Pancreas (tissue), 10 donors: Measurements from ENCODE around the gene EIF5B. TPM values are rescaled to one million over a fixed set of nuclear protein-coding genes. Genes with fewer than 3 reads are reported as not detected.

Experiments used
- ATAC-seq, 4 donors: fragments of 200-7000 bp; cut with Tn5 transposase; one replicate each; pipeline versions ENCODE4 v1.8.0 to v1.9.1; 2020; ENCODE audit warnings: mild to moderate bottlenecking in 4 of 4, moderate library complexity in 4 of 4
- DNase-seq, 6 donors: peaks; one replicate each; pipeline ENCODE4 v3.0.0-alpha.2; 2020
- FAIRE-seq: peaks from 2 replicates; lab custom pipeline; 2012; peaks lifted over from hg19 to GRCh38; lab: Jason Lieb, UNC
- H3K27ac ChIP-seq, 4 donors: fragments of 200-600 bp; sonication (generic); 1 replicate in 3 of 4; 2 replicates in 1 of 4; pipeline versions ENCODE4 v1.5.0 to v1.8.0; 2020
- H3K27me3 ChIP-seq, 4 donors: fragments of 200-600 bp; one replicate each; pipeline ENCODE4 v1.8.0; 2021
- H3K36me3 ChIP-seq, 3 donors: fragments of 200-600 bp; sonication (generic) in 1 of 3; one replicate each; pipeline versions ENCODE4 v1.5.0 to v1.8.0; 2020 to 2021
- H3K4me1 ChIP-seq, 3 donors: fragments of 200-600 bp; one replicate each; pipeline ENCODE4 v1.8.0; 2021
- H3K4me3 ChIP-seq, 4 donors: fragments of 200-600 bp; sonication (generic) in 2 of 4; one replicate each; pipeline versions ENCODE4 v1.5.0 to v1.8.0; 2020 to 2021
- H3K9me3 ChIP-seq, 4 donors: fragments of 200-600 bp; one replicate each; pipeline ENCODE4 v1.8.0; 2021
- WGBS, 2 donors: extraction: QIAGEN DNeasy Blood & Tissue Kit; methylation state at CpG; one replicate each; pipeline ENCODE4 v1.1.7; 2013; 5-methylcytosine and 5-hydroxymethylcytosine counted together
- intact Hi-C, 3 donors: fragments of 100-400 bp; cut with DNase I; formaldehyde crosslinking; loops; one replicate each; pipeline versions ENCODE4 v1.11.1 to v1.14.2; 2022
- polyA plus RNA-seq, 2 donors: library from polyadenylated mRNA; stranded (reverse); fragments of 200-250 nt; gene quantifications; one replicate each; pipeline ENCODE4 v1.2.3, GENCODE V29; 2013
- total RNA-seq, 6 donors: library from RNA; stranded (reverse); fragmentation: NEBNext Ultra II Directional in 4 of 6; extraction: Animal tissue kit (Norgen Biotek cat#: 25700) in 4 of 6; gene quantifications; one replicate each; pipeline versions ENCODE4 v1.2.1 to v1.2.4, GENCODE V29; 2021 to 2023
- TF ChIP-seq, protein P1 (sequence below), 4 donors: fragments of 200-600 bp; sonication (generic) in 3 of 4; IDR thresholded peaks; one replicate each; pipeline versions ENCODE4 v1.5.0 to v1.8.0; 2021; ENCODE audit warnings: antibody characterized with exemption in 4 of 4
- donor health status: healthy with polysubstance abuse.
- donor health status: DM: no; HTN: no; CAD: no; lungs with moderate emphysema.
- donor health status: DM: no; HTN: no; CAD: no.
- donor health status: control.
- donor health status: control.
- donor health status: Bipolar disorder and iron deficiency.
- donor health status: DM: yes; HTN: yes; CAD: no.
- donor health status: DM: no; HTN: no; CAD: no.
- donor health status: DM: no; HTN: no; CAD: no.
- donor health status: DM: yes; HTN: yes; CAD: no.

EIF5B gene
- total and polyA plus RNA-seq, 8 donors = 15.2 to 55.1 (median 22.8) TPM

DNA sequence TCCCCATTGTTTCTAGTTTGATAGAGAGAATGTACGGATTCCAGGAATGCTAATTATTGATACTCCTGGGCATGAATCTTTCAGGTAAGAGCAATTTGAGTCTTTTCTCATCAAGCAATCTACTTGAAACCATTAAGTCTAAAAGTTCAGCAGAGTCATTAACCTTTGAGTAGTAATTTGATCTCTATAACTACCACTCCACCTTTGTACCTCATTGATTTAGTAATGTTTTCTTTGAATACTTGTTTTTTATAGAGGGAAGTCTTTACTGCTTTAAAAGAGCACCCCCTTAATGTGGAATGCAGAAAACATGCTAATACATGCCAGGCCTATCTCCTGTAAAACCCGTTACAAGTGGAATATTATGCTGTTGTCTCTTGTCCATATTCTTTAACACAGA lies 45.0 kb downstream of the EIF5B start:
- Histone ChIP-seq H3K27ac (no peak overlapping the region), H3K27me3 (no peaks in the 10 kb centered on the region), H3K36me3 (peaks cover 0 to 42% (median 15%) of the 10 kb centered on the region in 3 donors), H3K4me3 (no peak overlapping the region), H3K4me1 (no peaks in the 10 kb centered on the region), H3K9me3 (no peaks in the 10 kb centered on the region)
- DNase-seq = no peak
- TF ChIP-seq, protein P1, sequence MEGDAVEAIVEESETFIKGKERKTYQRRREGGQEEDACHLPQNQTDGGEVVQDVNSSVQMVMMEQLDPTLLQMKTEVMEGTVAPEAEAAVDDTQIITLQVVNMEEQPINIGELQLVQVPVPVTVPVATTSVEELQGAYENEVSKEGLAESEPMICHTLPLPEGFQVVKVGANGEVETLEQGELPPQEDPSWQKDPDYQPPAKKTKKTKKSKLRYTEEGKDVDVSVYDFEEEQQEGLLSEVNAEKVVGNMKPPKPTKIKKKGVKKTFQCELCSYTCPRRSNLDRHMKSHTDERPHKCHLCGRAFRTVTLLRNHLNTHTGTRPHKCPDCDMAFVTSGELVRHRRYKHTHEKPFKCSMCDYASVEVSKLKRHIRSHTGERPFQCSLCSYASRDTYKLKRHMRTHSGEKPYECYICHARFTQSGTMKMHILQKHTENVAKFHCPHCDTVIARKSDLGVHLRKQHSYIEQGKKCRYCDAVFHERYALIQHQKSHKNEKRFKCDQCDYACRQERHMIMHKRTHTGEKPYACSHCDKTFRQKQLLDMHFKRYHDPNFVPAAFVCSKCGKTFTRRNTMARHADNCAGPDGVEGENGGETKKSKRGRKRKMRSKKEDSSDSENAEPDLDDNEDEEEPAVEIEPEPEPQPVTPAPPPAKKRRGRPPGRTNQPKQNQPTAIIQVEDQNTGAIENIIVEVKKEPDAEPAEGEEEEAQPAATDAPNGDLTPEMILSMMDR (IDR thresholded peaks at IDR 0.05) = no peak
- FAIRE-seq = no peak
- intact Hi-C loops = no loop called here
- ATAC-seq = no peak
- 92 to 96% methylated on average over 2 of the region's 2 CpGs for WGBS, 2 donors

DNA sequence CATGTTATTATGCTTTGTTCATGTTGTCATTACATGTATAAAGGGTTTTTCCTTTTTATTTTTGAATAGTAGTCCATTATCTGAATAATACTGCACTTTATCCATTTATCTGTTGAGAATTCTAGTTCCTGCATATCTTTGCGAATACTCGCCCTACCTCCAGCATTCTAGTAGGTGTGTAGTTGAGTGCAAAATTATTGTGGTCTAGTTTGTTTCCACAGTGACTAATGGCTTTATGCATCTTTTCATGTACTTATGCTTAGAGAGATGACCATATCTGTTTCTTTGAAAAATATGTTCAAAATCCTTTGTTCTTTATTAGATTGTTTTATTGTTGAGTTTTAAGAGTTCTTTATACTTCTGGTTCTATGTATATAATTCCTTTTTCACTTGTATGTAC lies 48.8 kb downstream of the EIF5B start:
- DNase-seq (no peak), ATAC-seq (no peak), FAIRE-seq (no peak)
- no peaks in the 10 kb centered on the region for H3K27me3 ChIP-seq
- peaks cover 0 to 20% (median 4%) of the 10 kb centered on the region in 3 donors for H3K4me1 ChIP-seq
- peaks cover 0 to 28% (median 9%) of the 10 kb centered on the region in 3 donors for H3K36me3 ChIP-seq
- intact Hi-C loops = no loop called here
- 95 to 98% methylated on average over 2 of the region's 2 CpGs for WGBS, 2 donors
- H3K4me3 ChIP-seq = no peak overlapping the region
- TF ChIP-seq, protein P1 (IDR thresholded peaks at IDR 0.05) = no peak
- no peaks in the 10 kb centered on the region for H3K9me3 ChIP-seq
- H3K27ac ChIP-seq = no peak overlapping the region

DNA sequence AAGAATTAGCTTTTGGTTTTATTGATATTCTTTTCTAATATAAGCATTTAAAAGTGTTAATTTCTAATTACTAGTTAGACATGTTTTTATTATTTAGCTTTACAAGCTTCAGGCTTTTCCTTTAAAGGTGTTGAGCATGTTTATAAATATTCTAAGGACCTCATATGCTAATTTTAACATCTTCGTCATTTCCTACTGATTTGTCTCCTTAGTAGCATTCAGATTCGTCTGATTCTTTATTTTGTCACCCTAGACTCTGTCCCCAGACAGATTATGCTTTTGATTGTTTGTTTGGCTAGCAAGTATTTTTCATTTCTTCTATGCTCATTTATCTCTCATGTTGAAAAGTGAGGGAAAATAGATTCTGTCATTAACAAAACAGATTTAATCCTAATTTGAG lies 51.7 kb downstream of the EIF5B start:
- TF ChIP-seq, protein P1 (IDR thresholded peaks at IDR 0.05) = no peak
- WGBS, 2 donors = 63 to 65% methylated on average over 2 of the region's 2 CpGs
- Histone ChIP-seq H3K4me1 (peaks cover 0 to 20% (median 10%) of the 10 kb centered on the region in 3 donors), H3K4me3 (no peak overlapping the region), H3K9me3 (no peaks in the 10 kb centered on the region), H3K27me3 (no peaks in the 10 kb centered on the region), H3K27ac (no peak overlapping the region), H3K36me3 (peaks cover 0 to 19% (median 12%) of the 10 kb centered on the region in 3 donors)
- intact Hi-C loops = no loop called here
- FAIRE-seq (no peak), DNase-seq (no peak), ATAC-seq (no peak)

DNA sequence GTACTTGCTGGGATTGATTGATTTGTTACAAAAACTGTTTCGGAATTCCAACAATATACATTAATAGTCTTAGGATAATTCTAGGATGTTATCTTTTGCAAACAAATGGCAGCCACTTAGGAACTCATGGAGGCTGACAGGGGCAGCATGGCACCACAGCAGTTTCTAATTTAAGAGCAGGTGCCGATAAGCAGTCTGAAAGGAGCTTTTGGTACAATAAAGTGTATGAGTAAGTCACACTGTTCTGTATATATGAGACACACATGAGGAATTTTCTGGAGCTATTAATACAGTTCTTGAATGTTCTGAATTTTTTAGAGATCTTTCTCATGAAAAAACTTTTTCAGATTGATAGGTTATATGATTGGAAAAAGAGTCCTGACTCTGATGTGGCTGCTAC lies 52.2 kb downstream of the EIF5B start:
- TF ChIP-seq, protein P1 (IDR thresholded peaks at IDR 0.05) = no peak
- intact Hi-C loops = no loop called here
- Histone ChIP-seq H3K27ac (no peak overlapping the region), H3K4me1 (peaks cover 0 to 20% (median 10%) of the 10 kb centered on the region in 3 donors), H3K27me3 (no peaks in the 10 kb centered on the region), H3K4me3 (no peak overlapping the region), H3K9me3 (no peaks in the 10 kb centered on the region), H3K36me3 (peaks cover 0 to 18% (median 13%) of the 10 kb centered on the region in 3 donors)
- no peak for ATAC-seq
- no peak for DNase-seq
- FAIRE-seq = no peak
- 53 to 55% methylated on average over 2 of the region's 2 CpGs for WGBS, 2 donors

DNA sequence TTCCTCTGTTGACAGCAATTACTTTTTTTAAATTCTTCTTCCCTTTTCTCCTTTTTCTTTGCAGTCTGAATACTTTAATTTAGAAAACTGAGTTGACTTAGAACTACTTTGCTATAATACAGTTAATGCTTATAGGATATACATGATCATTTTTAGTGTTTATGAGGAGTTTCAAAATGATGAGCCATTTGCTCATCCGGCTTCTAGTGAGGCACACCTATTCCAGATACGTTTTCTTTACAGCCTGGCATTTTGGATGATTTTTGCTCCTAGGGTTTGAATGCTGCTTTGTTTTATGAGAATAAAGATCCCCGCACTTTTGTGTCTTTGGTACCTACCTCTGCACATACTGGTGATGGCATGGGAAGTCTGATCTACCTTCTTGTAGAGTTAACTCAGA lies 52.8 kb downstream of the EIF5B start:
- Histone ChIP-seq H3K9me3 (no peaks in the 10 kb centered on the region), H3K27me3 (no peaks in the 10 kb centered on the region), H3K4me3 (no peak overlapping the region), H3K4me1 (peaks cover 0 to 20% (median 10%) of the 10 kb centered on the region in 3 donors), H3K27ac (no peak overlapping the region), H3K36me3 (peaks cover 0 to 18% (median 14%) of the 10 kb centered on the region in 3 donors)
- no peak for ATAC-seq
- no peak for FAIRE-seq
- DNase-seq = no peak
- intact Hi-C loops = no loop called here
- 91 to 94% methylated on average over 3 of the region's 3 CpGs for WGBS, 2 donors
- TF ChIP-seq, protein P1 (IDR thresholded peaks at IDR 0.05) = no peak
